Breast epithelium (tissue), 3 donors: Measurements from ENCODE around the gene TCF4.

Source experiments
- CTCF ChIP-seq, 3 donors: fragments of 450-650 bp; IDR thresholded peaks; one replicate each; pipeline ENCODE4 v1.5.1; 2016 to 2017; ENCODE audit warnings: antibody characterized with exemption in 3 of 3, mild to moderate bottlenecking in 3 of 3, moderate library complexity in 3 of 3
- POLR2AphosphoS5 ChIP-seq, 3 donors: sonication (generic); formaldehyde crosslinking; IDR thresholded peaks; one replicate each; pipeline ENCODE4 v1.6.1; 2017; ENCODE audit warnings: antibody characterized with exemption in 3 of 3

- no peak for TF ChIP-seq CTCF (IDR thresholded peaks at IDR 0.05)
- TF ChIP-seq POLR2AphosphoS5 (IDR thresholded peaks at IDR 0.05): no peak
Observed at GRCh38 chr18:55503167-55503820, 84.7 kb downstream of the TCF4 start.
